SH-SY5Y (cell line): ENCODE measurements around the gene ZNF665.

Source experiments
- GATA2 ChIP-seq: IDR thresholded peaks from 2 replicates; pipeline ENCODE4 v1.6.1; 2011; ENCODE audit warnings: mild to moderate bottlenecking, low read depth, low read length
- GATA3 ChIP-seq: IDR thresholded peaks from 2 replicates; pipeline ENCODE4 v1.6.1; 2011; ENCODE audit warnings: low read depth, mild to moderate bottlenecking, low read length, moderate library complexity

GRCh38 chr19:53157626-53158025 is 35.5 kb downstream of the ZNF665 start:
- no peak for TF ChIP-seq GATA2
- TF ChIP-seq GATA3, result no peak
